HEK293 (cell line): Measurements from ENCODE around the gene PSPH.
"Not testable (repeated sequence)": the region's sequence is repeated elsewhere in the genome, so short reads cannot be mapped to it uniquely, and the experiment has no call there.

ENCODE experiments used
- CTCF ChIA-PET: fragments of 350-600 bp; formaldehyde crosslinking; extraction: SDS; loops from one replicate; lab custom pipeline; 2021; ENCODE audit warnings: antibody characterized with exemption; lab: Yijun Ruan, JAX
- POLR2A ChIA-PET: fragments of 300-600 bp; formaldehyde crosslinking; extraction: SDS; loops from one replicate; lab custom pipeline; 2020; ENCODE audit warnings: antibody characterized with exemption, inconsistent platforms; lab: Yijun Ruan, JAX
- H3K27ac ChIP-seq: fragments of 200-500 bp; sonication (Bioruptor generic); 2 replicates; pipeline ENCODE4 v1.5.1; 2014; ENCODE audit warnings: low read depth, low read length, control low read depth, inconsistent platforms; ENCODE audit errors: extremely low read depth
- H3K36me3 ChIP-seq, 2 experiments: fragments of 200-500 bp in 1 of 2; sonication (Bioruptor generic) in 1 of 2; 1 replicate in 1 of 2; 2 replicates in 1 of 2; pipeline ENCODE4 v1.5.1; 2014 to 2017; ENCODE audit warnings: inconsistent platforms in 2 of 2, low read length in 2 of 2; ENCODE audit not compliant: control insufficient read depth in 2 of 2, insufficient read depth in 1 of 2
- H3K4me1 ChIP-seq: fragments of 200-500 bp; sonication (Bioruptor generic); 2 replicates; pipeline ENCODE4 v1.5.1; 2014; ENCODE audit warnings: mild to moderate bottlenecking, low read length, inconsistent platforms; ENCODE audit not compliant: control insufficient read depth, insufficient read depth
- H3K4me3 ChIP-seq: 2 replicates; pipeline ENCODE4 v1.5.1; 2011; ENCODE audit warnings: low read depth, mild to moderate bottlenecking, control low read depth, low read length, moderate library complexity
- H3K9me3 ChIP-seq: fragments of 200-500 bp; sonication (Bioruptor generic); 2 replicates; pipeline ENCODE4 v1.5.1; 2014; ENCODE audit warnings: low read depth, low read length, inconsistent platforms; ENCODE audit not compliant: control insufficient read depth, insufficient read depth
- HOXA7 ChIP-seq: sonication (generic); formaldehyde crosslinking; IDR thresholded peaks from 2 replicates; pipeline ENCODE4 v1.8.1; 2022; ENCODE audit warnings: missing genetic modification reagents, borderline replicate concordance
- PRDM4 ChIP-seq: fragments of 450-650 bp; formaldehyde crosslinking; IDR thresholded peaks from 2 replicates; pipeline ENCODE4 v1.5.1; 2017; ENCODE audit warnings: missing biosample characterization, missing genetic modification characterization
- SCRT1 ChIP-seq: fragments of 450-650 bp; formaldehyde crosslinking; IDR thresholded peaks from 2 replicates; pipeline ENCODE4 v1.5.1; 2016; ENCODE audit warnings: missing biosample characterization, missing genetic modification characterization, borderline replicate concordance
- ZBTB17 ChIP-seq: fragments of 450-650 bp; formaldehyde crosslinking; IDR thresholded peaks from 2 replicates; pipeline ENCODE4 v1.5.1; 2016; ENCODE audit warnings: missing biosample characterization, missing genetic modification characterization
- ZBTB44 ChIP-seq: fragments of 450-650 bp; IDR thresholded peaks from 2 replicates; pipeline ENCODE4 v1.5.1; 2018; ENCODE audit warnings: missing biosample characterization, mild to moderate bottlenecking, missing genetic modification characterization
- ZFHX2 ChIP-seq: fragments of 450-650 bp; formaldehyde crosslinking; conservative IDR thresholded peaks from 2 replicates; pipeline ENCODE4 v1.5.1; 2016; ENCODE audit warnings: missing biosample characterization, missing genetic modification characterization
- ZNF146 ChIP-seq: fragments of 450-650 bp; formaldehyde crosslinking; IDR thresholded peaks from 2 replicates; pipeline ENCODE4 v1.5.1; 2016; ENCODE audit warnings: missing biosample characterization, missing genetic modification characterization
- ZNF239 ChIP-seq: fragments of 450-650 bp; formaldehyde crosslinking; IDR thresholded peaks from 2 replicates; pipeline ENCODE4 v1.5.1; 2016; ENCODE audit warnings: missing biosample characterization, missing genetic modification characterization
- ZNF266 ChIP-seq: fragments of 450-650 bp; formaldehyde crosslinking; IDR thresholded peaks from 2 replicates; pipeline ENCODE4 v1.5.1; 2016; ENCODE audit warnings: missing biosample characterization, missing genetic modification characterization, low read depth
- ZNF274 ChIP-seq, 2 experiments: fragments of 200-500 bp in 1 of 2; fragments of 450-650 bp in 1 of 2; sonication (Bioruptor generic) in 1 of 2; formaldehyde crosslinking in 1 of 2; IDR thresholded peaks; 2 replicates each; pipeline versions ENCODE4 v1.5.1 to v1.6.1; 2014 to 2016; ENCODE audit warnings: borderline replicate concordance in 1 of 2, inconsistent platforms in 1 of 2, low read length in 1 of 2, missing biosample characterization in 1 of 2, missing genetic modification characterization in 1 of 2
- ZNF341 ChIP-seq: fragments of 450-650 bp; formaldehyde crosslinking; IDR thresholded peaks from 2 replicates; pipeline ENCODE4; 2016; ENCODE audit warnings: low read depth, missing biosample characterization, missing genetic modification characterization
- ZNF394 ChIP-seq: fragments of 450-650 bp; formaldehyde crosslinking; IDR thresholded peaks from 2 replicates; pipeline ENCODE4 v1.5.1; 2016; ENCODE audit warnings: missing biosample characterization, missing genetic modification characterization, mild to moderate bottlenecking, moderate library complexity, borderline replicate concordance
- ZNF501 ChIP-seq: fragments of 450-650 bp; formaldehyde crosslinking; IDR thresholded peaks from 2 replicates; pipeline ENCODE4 v1.5.1; 2016; ENCODE audit warnings: missing biosample characterization, missing genetic modification characterization
- ZNF600 ChIP-seq: fragments of 450-650 bp; formaldehyde crosslinking; IDR thresholded peaks from 2 replicates; pipeline ENCODE4 v1.5.1; 2016; ENCODE audit warnings: missing biosample characterization, missing genetic modification characterization
- ZNF626 ChIP-seq: fragments of 450-650 bp; sonication (Bioruptor Pico); formaldehyde crosslinking; IDR thresholded peaks from 2 replicates; pipeline ENCODE4 v1.5.1; 2018; ENCODE audit warnings: missing biosample characterization, missing genetic modification characterization, inconsistent platforms
- ZNF707 ChIP-seq: fragments of 450-650 bp; formaldehyde crosslinking; IDR thresholded peaks from 2 replicates; pipeline ENCODE4 v1.5.1; 2016; ENCODE audit warnings: missing biosample characterization, missing genetic modification characterization
- ZNF776 ChIP-seq: fragments of 450-650 bp; formaldehyde crosslinking; IDR thresholded peaks from 2 replicates; pipeline ENCODE4 v1.5.0; 2017; ENCODE audit warnings: missing biosample characterization, missing genetic modification characterization, borderline replicate concordance
- TF ChIP-seq, protein P1 (sequence below): fragments of 450-650 bp; formaldehyde crosslinking; IDR thresholded peaks from 2 replicates; pipeline ENCODE4 v1.5.1; 2016; ENCODE audit warnings: missing biosample characterization, missing genetic modification characterization

The PSPH gene

DNA sequence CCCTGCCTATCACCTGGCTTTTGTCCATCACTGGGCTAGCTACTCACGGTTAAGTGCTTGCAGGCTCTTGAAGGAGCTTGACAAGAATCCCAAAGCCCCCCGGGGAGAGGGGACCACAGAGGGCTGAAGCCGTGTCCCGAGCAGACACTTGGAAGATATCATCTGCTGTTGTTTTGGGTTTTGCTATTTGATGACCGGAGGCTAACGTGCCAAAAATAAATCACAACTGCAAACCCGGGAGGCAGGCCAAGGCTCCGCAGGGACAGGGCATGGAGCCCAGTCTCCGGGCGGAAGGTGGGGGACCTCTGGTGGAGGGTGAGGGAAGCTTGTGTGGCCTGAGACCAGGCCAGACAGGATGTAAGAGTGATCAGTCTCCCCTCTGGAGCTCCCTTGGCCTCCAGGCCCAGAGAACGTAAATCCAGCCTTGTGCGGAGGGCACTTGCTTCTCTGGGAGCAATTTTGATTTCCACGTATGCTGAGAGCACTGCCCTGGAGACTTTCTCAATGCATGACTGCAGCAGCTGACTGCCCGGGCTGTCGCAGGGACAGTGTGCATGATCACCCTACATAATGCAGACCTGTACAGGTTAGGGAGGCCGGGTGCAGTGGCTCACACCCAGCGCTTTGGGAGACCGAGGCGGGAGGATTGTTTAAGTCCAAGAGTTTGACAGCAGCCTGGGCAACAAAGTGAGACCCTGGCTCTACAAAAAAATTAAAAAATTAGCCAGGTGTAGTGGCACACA is 41.7 kb upstream of the PSPH start, which contains the start of gene PHKG1 (continued):
- TF ChIP-seq, protein P1, sequence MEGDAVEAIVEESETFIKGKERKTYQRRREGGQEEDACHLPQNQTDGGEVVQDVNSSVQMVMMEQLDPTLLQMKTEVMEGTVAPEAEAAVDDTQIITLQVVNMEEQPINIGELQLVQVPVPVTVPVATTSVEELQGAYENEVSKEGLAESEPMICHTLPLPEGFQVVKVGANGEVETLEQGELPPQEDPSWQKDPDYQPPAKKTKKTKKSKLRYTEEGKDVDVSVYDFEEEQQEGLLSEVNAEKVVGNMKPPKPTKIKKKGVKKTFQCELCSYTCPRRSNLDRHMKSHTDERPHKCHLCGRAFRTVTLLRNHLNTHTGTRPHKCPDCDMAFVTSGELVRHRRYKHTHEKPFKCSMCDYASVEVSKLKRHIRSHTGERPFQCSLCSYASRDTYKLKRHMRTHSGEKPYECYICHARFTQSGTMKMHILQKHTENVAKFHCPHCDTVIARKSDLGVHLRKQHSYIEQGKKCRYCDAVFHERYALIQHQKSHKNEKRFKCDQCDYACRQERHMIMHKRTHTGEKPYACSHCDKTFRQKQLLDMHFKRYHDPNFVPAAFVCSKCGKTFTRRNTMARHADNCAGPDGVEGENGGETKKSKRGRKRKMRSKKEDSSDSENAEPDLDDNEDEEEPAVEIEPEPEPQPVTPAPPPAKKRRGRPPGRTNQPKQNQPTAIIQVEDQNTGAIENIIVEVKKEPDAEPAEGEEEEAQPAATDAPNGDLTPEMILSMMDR (tag by site-specific recombination), result 0 out of 2 replicates have a peak, but pooled peaks have one; percentile 20
- TF ChIP-seq ZNF501 (tag by site-specific recombination), result no peak
- TF ChIP-seq ZNF707 (tag by site-specific recombination), result no peak
- peak; percentile 39; the same call in 1 of the 2 replicates for TF ChIP-seq ZBTB44 (tag by site-specific recombination)
- TF ChIP-seq ZNF146 (tag by site-specific recombination), result no peak
- no peak for TF ChIP-seq ZNF394
- TF ChIP-seq ZNF274 (IDR thresholded peaks at IDR 0.05; ENCODE audit: low read length), result no peak
- TF ChIP-seq ZNF274 (tag by site-specific recombination; IDR thresholded peaks at IDR 0.05; ENCODE audit: borderline replicate concordance), result no peak
- no peak for TF ChIP-seq PRDM4 (tag by site-specific recombination)
- TF ChIP-seq SCRT1 (tag by site-specific recombination), result no peak
- no peak for TF ChIP-seq ZFHX2 (tag by site-specific recombination)
- TF ChIP-seq ZNF239 (tag by site-specific recombination), result no peak
- no peak for TF ChIP-seq ZNF626 (tag by site-specific recombination)

DNA sequence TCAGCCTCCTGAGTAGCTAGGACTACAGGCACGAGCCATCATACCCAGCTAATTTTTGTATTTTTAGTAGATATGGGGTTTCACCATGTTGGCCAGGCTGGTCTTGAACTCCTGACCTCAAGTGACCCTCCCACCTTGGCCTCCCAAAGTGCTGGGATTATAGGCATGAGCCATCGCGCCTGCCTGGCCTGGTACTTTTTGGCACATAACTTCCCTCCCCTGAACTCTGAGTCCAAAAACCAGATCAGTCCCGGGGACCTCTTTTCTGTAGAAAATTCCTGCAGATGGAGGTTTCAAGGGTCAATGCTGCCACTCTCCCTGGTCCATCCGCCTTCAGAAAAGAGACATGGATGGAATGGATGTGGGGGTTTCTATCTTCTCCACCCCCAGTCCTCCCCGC is 41.1 kb upstream of the PSPH start:
- H3K9me3 ChIP-seq, H3K36me3 ChIP-seq, POLR2A ChIA-PET, H3K4me3 ChIP-seq, H3K4me1 ChIP-seq, H3K27ac ChIP-seq: not testable (repeated sequence)
- CTCF ChIA-PET, result interaction anchor here (0.6 to 1.5 kb wide), 6 partner anchors 18 to 650 kb away, joined by 3 read pairs; no protein-coding TSS in a partner anchor

- TF ChIP-seq HOXA7 (CRISPR knock-in tag) (no peak), ZNF600 (tag by site-specific recombination) (no peak), ZNF776 (tag by site-specific recombination) (no peak), ZBTB17 (tag by site-specific recombination) (0 out of 2 replicates have a peak, but pooled peaks have one; percentile 7), ZNF341 (tag by site-specific recombination) (peak; percentile 46; the same call in 1 of the 2 replicates), ZNF266 (tag by site-specific recombination) (no peak)
- POLR2A ChIA-PET, result no interaction called here
- H3K4me3 ChIP-seq, result no peak overlapping the region
- CTCF ChIA-PET, result interaction anchor here (0.6 to 1.5 kb wide), 2 partner anchors 135 to 450 kb away, joined by 3 read pairs; no protein-coding TSS in a partner anchor
- H3K27ac ChIP-seq, result no peak overlapping the region
- no peaks in the 10 kb centered on the region; a peak in 1 of 3 replicates for H3K36me3 ChIP-seq
- no peaks in the 10 kb centered on the region for H3K4me1 ChIP-seq
- no peaks in the 10 kb centered on the region for H3K9me3 ChIP-seq
Measured at GRCh38 chr7:56091591-56091990, 40.3 kb upstream of the PSPH start.
